Thyroid gland (tissue), 4 donors: Measurements from ENCODE around the gene EIF2AK3. TPM values are rescaled to one million over a fixed set of nuclear protein-coding genes. Genes with fewer than 3 reads are reported as not detected.

Experiments
- DNase-seq, 2 donors: peaks; one replicate each; pipeline ENCODE4 v3.0.0-alpha.2; 2019
- H3K27ac ChIP-seq, 3 donors: fragments of 200-600 bp; sonication (generic); 1 replicate in 2 of 3; 2 replicates in 1 of 3; pipeline ENCODE4 v1.5.1; 2016 to 2019; ENCODE audit warnings: mild to moderate bottlenecking in 1 of 3, moderate library complexity in 1 of 3
- H3K27me3 ChIP-seq: fragments of 200-600 bp; sonication (generic); one replicate; pipeline ENCODE4 v1.5.1; 2019
- H3K36me3 ChIP-seq, 2 donors: fragments of 200-600 bp; sonication (generic); one replicate each; pipeline ENCODE4 v1.5.1; 2016 to 2019
- H3K4me1 ChIP-seq, 2 donors: fragments of 200-600 bp; sonication (generic); one replicate each; pipeline ENCODE4 v1.5.1; 2017 to 2019
- H3K4me3 ChIP-seq, 3 donors: fragments of 200-600 bp; sonication (generic); replicated peaks in 1 of 3; 1 replicate in 2 of 3; 2 replicates in 1 of 3; pipeline ENCODE4 v1.5.1; 2016; ENCODE audit warnings: mild to moderate bottlenecking in 1 of 3
- H3K9me3 ChIP-seq: fragments of 200-600 bp; sonication (generic); one replicate; pipeline ENCODE4 v1.5.1; 2017
- POLR2A ChIP-seq, 2 donors: fragments of 450-650 bp; IDR thresholded peaks; one replicate each; pipeline ENCODE4 v1.6.1; 2017; ENCODE audit warnings: antibody characterized with exemption in 2 of 2, mild to moderate bottlenecking in 2 of 2, moderate library complexity in 1 of 2
- WGBS, 2 donors: methylation state at CpG; one replicate each; pipeline ENCODE4 v1.1.5; 2017; 5-methylcytosine and 5-hydroxymethylcytosine counted together
- intact Hi-C: fragments of 100-400 bp; cut with DNase I; formaldehyde crosslinking; loops from one replicate; pipeline ENCODE4 v1.15.1; 2023
- total RNA-seq, 4 donors: library from RNA; depleted of rRNA; stranded (reverse); fragments of >200 nt; gene quantifications; one replicate each; pipeline ENCODE4 v1.2.3, GENCODE V29; 2016
- TF ChIP-seq, protein P1 (sequence below), 6 experiments: fragments of 200-600 bp in 3 of 6; fragments of 450-650 bp in 3 of 6; sonication (generic) in 3 of 6; IDR thresholded peaks; one replicate each; pipeline ENCODE4 v1.5.1; 2016 to 2019; ENCODE audit warnings: antibody characterized with exemption in 6 of 6, mild to moderate bottlenecking in 2 of 6, inconsistent platforms in 1 of 6, moderate library complexity in 1 of 6

Gene EIF2AK3
- total RNA-seq, 4 donors from 2014 or later: 35.3 to 52.1 (median 42.9) TPM

DNA sequence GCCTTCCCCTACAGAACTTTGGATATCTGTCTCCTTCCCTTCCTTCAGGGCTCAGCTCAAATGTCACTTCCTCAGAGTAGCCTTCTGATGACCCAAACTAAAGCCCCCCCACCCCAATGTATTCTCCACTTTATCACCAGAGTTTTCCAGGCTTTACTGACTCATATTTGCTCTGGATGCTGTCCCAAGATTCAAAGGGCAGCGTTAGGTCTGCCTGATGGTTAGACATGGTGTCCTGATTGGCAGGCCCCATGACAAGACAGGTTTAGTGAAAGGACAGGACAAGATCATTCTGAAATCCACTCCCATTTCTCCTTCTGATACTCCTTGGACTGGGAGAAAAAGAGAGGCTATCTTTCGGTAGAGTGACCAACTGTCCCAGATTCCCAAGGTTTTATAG, 41.6 kb upstream of the EIF2AK3 start:
- Histone ChIP-seq H3K36me3 (no peaks in the 10 kb centered on the region), H3K9me3 (no peaks in the 10 kb centered on the region), H3K27me3 (no peaks in the 10 kb centered on the region), H3K4me3 (no peak overlapping the region), H3K27ac (no peak overlapping the region), H3K4me1 (no peaks in the 10 kb centered on the region)
- no peak for DNase-seq
- intact Hi-C loops: no loop called here
- 88 to 92% methylated on average over 2 of the region's 2 CpGs for WGBS, 2 donors
- TF ChIP-seq, protein P1, sequence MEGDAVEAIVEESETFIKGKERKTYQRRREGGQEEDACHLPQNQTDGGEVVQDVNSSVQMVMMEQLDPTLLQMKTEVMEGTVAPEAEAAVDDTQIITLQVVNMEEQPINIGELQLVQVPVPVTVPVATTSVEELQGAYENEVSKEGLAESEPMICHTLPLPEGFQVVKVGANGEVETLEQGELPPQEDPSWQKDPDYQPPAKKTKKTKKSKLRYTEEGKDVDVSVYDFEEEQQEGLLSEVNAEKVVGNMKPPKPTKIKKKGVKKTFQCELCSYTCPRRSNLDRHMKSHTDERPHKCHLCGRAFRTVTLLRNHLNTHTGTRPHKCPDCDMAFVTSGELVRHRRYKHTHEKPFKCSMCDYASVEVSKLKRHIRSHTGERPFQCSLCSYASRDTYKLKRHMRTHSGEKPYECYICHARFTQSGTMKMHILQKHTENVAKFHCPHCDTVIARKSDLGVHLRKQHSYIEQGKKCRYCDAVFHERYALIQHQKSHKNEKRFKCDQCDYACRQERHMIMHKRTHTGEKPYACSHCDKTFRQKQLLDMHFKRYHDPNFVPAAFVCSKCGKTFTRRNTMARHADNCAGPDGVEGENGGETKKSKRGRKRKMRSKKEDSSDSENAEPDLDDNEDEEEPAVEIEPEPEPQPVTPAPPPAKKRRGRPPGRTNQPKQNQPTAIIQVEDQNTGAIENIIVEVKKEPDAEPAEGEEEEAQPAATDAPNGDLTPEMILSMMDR (IDR thresholded peaks at IDR 0.05): no peak
- TF ChIP-seq POLR2A (IDR thresholded peaks at IDR 0.05): no peak

DNA sequence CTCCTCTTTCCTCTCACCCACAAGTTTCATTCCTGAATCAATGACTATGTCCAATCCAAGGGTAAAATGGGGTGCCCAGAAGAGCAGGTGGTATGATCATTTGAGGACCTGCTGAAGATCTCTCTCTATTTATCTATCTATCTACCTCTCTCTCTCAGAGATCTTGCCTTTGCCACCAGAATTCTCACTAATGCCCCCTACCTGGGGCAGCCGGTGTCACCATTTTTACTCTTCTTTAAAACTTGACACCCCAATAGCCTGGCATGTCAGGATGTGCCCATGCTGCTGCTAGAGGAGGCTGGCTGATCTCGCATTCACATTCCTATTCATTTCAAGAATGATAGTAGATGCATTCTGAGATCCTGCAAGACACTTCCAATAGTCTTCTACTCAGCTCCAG, 40.0 kb upstream of the EIF2AK3 start:
- no peak for TF ChIP-seq POLR2A (IDR thresholded peaks at IDR 0.05)
- TF ChIP-seq, protein P1 (IDR thresholded peaks at IDR 0.05): no peak
- H3K36me3 ChIP-seq: no peaks in the 10 kb centered on the region
- intact Hi-C loops: no loop called here
- H3K9me3 ChIP-seq: no peaks in the 10 kb centered on the region
- WGBS, 2 donors: 89 to 94% methylated on average over 2 of the region's 2 CpGs
- no peak overlapping the region for H3K27ac ChIP-seq
- no peaks in the 10 kb centered on the region for H3K27me3 ChIP-seq
- H3K4me3 ChIP-seq: no peak overlapping the region
- H3K4me1 ChIP-seq: no peaks in the 10 kb centered on the region
- no peak for DNase-seq

DNA sequence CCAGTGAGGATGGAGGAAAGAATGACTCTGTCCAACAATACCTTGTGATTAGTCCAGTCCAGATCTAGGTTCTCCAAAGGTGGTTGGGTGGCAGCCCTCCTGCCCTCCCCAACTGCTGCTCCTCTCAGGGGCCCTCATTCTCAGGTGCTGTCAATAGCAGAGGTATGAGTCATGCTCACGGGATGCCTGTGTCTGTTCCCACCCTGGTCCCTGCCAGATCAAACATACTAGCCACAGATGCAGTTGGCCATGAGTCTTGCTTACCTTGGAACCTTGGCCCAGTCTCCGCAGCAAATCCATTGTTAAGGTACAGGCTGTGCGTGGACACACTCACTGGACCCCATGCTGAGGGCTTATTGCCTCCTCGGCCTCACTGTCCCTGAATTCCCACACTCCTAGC, 39.3 kb upstream of the EIF2AK3 start:
- DNase-seq: no peak
- intact Hi-C loops: no loop called here
- H3K4me1 ChIP-seq: no peaks in the 10 kb centered on the region
- TF ChIP-seq, protein P1 (IDR thresholded peaks at IDR 0.05): no peak
- no peak for TF ChIP-seq POLR2A (IDR thresholded peaks at IDR 0.05)
- no peaks in the 10 kb centered on the region for H3K27me3 ChIP-seq
- no peak overlapping the region for H3K27ac ChIP-seq
- H3K9me3 ChIP-seq: no peaks in the 10 kb centered on the region
- no peaks in the 10 kb centered on the region for H3K36me3 ChIP-seq
- 86 to 93% methylated on average over 4 of the region's 4 CpGs for WGBS, 2 donors
- no peak overlapping the region for H3K4me3 ChIP-seq

DNA sequence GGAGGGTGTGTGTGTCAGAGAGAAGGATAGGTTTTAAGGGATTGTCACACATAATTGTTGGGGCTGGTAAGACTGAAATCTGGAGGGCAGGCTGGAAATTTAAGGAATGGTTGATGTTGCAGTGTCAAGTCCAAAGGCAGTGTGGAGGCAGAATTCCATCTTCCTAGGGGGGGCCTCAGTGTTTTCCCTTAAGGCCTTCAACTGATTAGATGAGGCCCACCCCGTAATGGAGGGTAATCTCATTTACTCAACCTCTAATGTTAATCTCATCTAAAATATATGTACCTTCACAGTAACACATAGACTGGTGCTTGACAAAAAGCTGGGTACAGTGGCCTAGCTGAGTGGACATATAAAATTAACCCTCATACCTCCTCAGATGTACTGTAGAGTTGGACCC, 33.4 kb upstream of the EIF2AK3 start:
- TF ChIP-seq, protein P1 (IDR thresholded peaks at IDR 0.05): no peak
- TF ChIP-seq POLR2A (IDR thresholded peaks at IDR 0.05): no peak
- Histone ChIP-seq H3K27ac (no peak overlapping the region), H3K4me1 (no peaks in the 10 kb centered on the region), H3K36me3 (no peaks in the 10 kb centered on the region), H3K4me3 (no peak overlapping the region), H3K9me3 (no peaks in the 10 kb centered on the region), H3K27me3 (no peaks in the 10 kb centered on the region)
- DNase-seq: no peak
- intact Hi-C loops: no loop called here
- 92 to 100% methylated on average over 1 of the region's 1 CpG for WGBS, 2 donors

DNA sequence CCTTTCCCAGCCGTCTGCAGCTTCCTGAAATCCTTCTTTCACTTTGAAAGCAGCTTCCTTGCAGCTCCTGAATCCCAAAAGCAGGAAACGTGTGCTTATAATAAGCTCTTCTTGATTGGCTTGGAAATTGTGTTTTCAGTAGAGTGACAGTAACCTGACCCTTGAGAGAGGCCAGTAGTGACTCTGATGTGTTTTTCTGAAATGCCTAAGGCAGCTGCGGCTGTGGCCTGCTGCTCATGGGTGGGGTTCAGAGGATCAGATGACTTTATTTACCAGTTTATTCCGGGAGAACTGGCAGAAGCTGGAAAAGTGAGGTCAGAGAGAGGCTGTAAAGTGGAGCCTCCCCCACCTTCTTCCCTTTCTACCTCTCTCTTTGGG, 32.3 kb upstream of the EIF2AK3 start:
- Histone ChIP-seq H3K36me3 (no peaks in the 10 kb centered on the region), H3K9me3 (no peaks in the 10 kb centered on the region), H3K4me1 (no peaks in the 10 kb centered on the region), H3K27me3 (no peaks in the 10 kb centered on the region), H3K4me3 (no peak overlapping the region), H3K27ac (peak overlapping the region in 2 of 3 donors; percentile 38 to 48)
- TF ChIP-seq POLR2A (IDR thresholded peaks at IDR 0.05): no peak
- TF ChIP-seq, protein P1 (IDR thresholded peaks at IDR 0.05): no peak
- intact Hi-C loops: no loop called here
- DNase-seq: no peak
- 50 to 56% methylated on average over 4 of the region's 4 CpGs for WGBS, 2 donors
